H9 (cell line): ENCODE measurements around the gene TM9SF4. TPM values are rescaled to one million over a fixed set of nuclear protein-coding genes. Genes with fewer than 3 reads are reported as not detected.

Source experiments
- DNase-seq: peaks from one replicate; pipeline ENCODE4 v3.0.0-alpha.2; 2017
- H2AFZ ChIP-seq: one replicate; pipeline ENCODE4 v1.6.1; 2013; ENCODE audit warnings: mild to moderate bottlenecking, low read length, control low read depth, moderate library complexity
- H2AK5ac ChIP-seq: 2 replicates; pipeline ENCODE4 v1.6.1; 2013; ENCODE audit warnings: low read length, control low read depth, mixed read lengths; ENCODE audit not compliant: insufficient read length
- H2BK120ac ChIP-seq: one replicate; pipeline ENCODE4 v1.6.1; 2013; ENCODE audit warnings: low read depth, mild to moderate bottlenecking, low read length, control low read depth, inconsistent platforms; ENCODE audit not compliant: poor library complexity, severe bottlenecking
- H2BK12ac ChIP-seq: 2 replicates; pipeline ENCODE4 v1.6.1; 2013; ENCODE audit warnings: low read length, control low read depth, mixed read lengths, low read depth; ENCODE audit not compliant: insufficient read length
- H2BK15ac ChIP-seq: 2 replicates; pipeline ENCODE4 v1.6.1; 2013; ENCODE audit warnings: low read depth, low read length, control low read depth
- H2BK20ac ChIP-seq: one replicate; pipeline ENCODE4 v1.6.1; 2013; ENCODE audit warnings: low read depth, mild to moderate bottlenecking, low read length, control low read depth, inconsistent platforms; ENCODE audit not compliant: poor library complexity, severe bottlenecking
- H2BK5ac ChIP-seq: 2 replicates; pipeline ENCODE4 v1.6.1; 2013; ENCODE audit warnings: low read length, control low read depth, mixed read lengths; ENCODE audit not compliant: insufficient read length
- H3K14ac ChIP-seq: 2 replicates; pipeline ENCODE4 v1.6.1; 2013; ENCODE audit warnings: low read length, control low read depth; ENCODE audit not compliant: insufficient read depth
- H3K18ac ChIP-seq: 2 replicates; pipeline ENCODE4 v1.6.1; 2013; ENCODE audit warnings: low read depth, mild to moderate bottlenecking, mixed read lengths, low read length, control low read depth; ENCODE audit not compliant: insufficient read length
- H3K23ac ChIP-seq: 2 replicates; pipeline ENCODE4 v1.6.1; 2013; ENCODE audit warnings: low read length, control low read depth, mixed read lengths, low read depth; ENCODE audit not compliant: insufficient read length
- H3K23me2 ChIP-seq: 2 replicates; pipeline ENCODE4 v1.6.1; 2013; ENCODE audit warnings: low read depth, mild to moderate bottlenecking, mixed read lengths, low read length, control low read depth; ENCODE audit not compliant: insufficient read length, poor library complexity, severe bottlenecking
- H3K27ac ChIP-seq: 2 replicates; pipeline ENCODE4 v1.5.1; 2013; ENCODE audit warnings: low read length, control low read depth, mixed read lengths, low read depth; ENCODE audit not compliant: insufficient read length
- H3K27me3 ChIP-seq: 2 replicates; pipeline ENCODE4 v1.6.1; 2013; ENCODE audit warnings: low read length, control low read depth, inconsistent platforms; ENCODE audit not compliant: insufficient read depth
- H3K4ac ChIP-seq: 2 replicates; pipeline ENCODE4 v1.6.1; 2013; ENCODE audit warnings: low read depth, mild to moderate bottlenecking, control low read depth, inconsistent platforms, low read length, moderate library complexity
- H3K4me1 ChIP-seq: 2 replicates; pipeline ENCODE4 v1.6.1; 2013; ENCODE audit warnings: low read length, control low read depth, inconsistent platforms; ENCODE audit not compliant: insufficient read depth
- H3K4me2 ChIP-seq: 2 replicates; pipeline ENCODE4 v1.6.1; 2013; ENCODE audit warnings: low read length, control low read depth, mixed read lengths; ENCODE audit not compliant: insufficient read length, insufficient read depth
- H3K56ac ChIP-seq: 2 replicates; pipeline ENCODE4 v1.6.1; 2013; ENCODE audit warnings: low read depth, mild to moderate bottlenecking, mixed read lengths, low read length, control low read depth; ENCODE audit not compliant: insufficient read length
- H3K79me1 ChIP-seq: 2 replicates; pipeline ENCODE4 v1.6.1; 2013; ENCODE audit warnings: low read depth, mild to moderate bottlenecking, moderate library complexity, low read length, control low read depth, inconsistent platforms; ENCODE audit not compliant: insufficient read depth, poor library complexity, severe bottlenecking
- H3K79me2 ChIP-seq: 2 replicates; pipeline ENCODE4 v1.6.1; 2013; ENCODE audit warnings: low read length, control low read depth, inconsistent platforms; ENCODE audit not compliant: insufficient read depth
- H3K9ac ChIP-seq: 2 replicates; pipeline ENCODE4 v1.6.1; 2013; ENCODE audit warnings: low read length, control low read depth, mixed read lengths; ENCODE audit not compliant: insufficient read length; ENCODE audit errors: extremely low read depth
- H3K9me3 ChIP-seq: one replicate; pipeline ENCODE4 v1.6.1; 2013; ENCODE audit warnings: low read depth, low read length, inconsistent platforms; ENCODE audit not compliant: control insufficient read depth
- H3T11ph ChIP-seq: one replicate; pipeline ENCODE4 v1.6.1; 2013; ENCODE audit warnings: mild to moderate bottlenecking, low read length, control low read depth, inconsistent platforms
- H4K20me1 ChIP-seq: one replicate; pipeline ENCODE4 v1.6.1; 2013; ENCODE audit not compliant: control insufficient read depth, insufficient read length, insufficient read depth
- H4K5ac ChIP-seq: 2 replicates; pipeline ENCODE4 v1.6.1; 2013; ENCODE audit warnings: low read depth, mild to moderate bottlenecking, mixed read lengths, low read length, control low read depth; ENCODE audit not compliant: insufficient read length
- H4K8ac ChIP-seq: replicated peaks from 2 replicates; pipeline ENCODE4 v1.6.1; 2013; ENCODE audit warnings: low read length, control low read depth, mixed read lengths, low read depth; ENCODE audit not compliant: insufficient read length
- H4K91ac ChIP-seq: 2 replicates; pipeline ENCODE4 v1.6.1; 2013; ENCODE audit warnings: low read depth, mild to moderate bottlenecking, moderate library complexity, mixed read lengths, low read length, control low read depth; ENCODE audit not compliant: insufficient read length
- H3K27ac Mint-ChIP-seq, 3 experiments: 2 replicates in 2 of 3; 3 replicates in 1 of 3; pipeline ENCODE4 v1.8.0; 2020 to 2021; ENCODE audit warnings: mixed read lengths in 3 of 3, mild to moderate bottlenecking in 1 of 3, moderate library complexity in 1 of 3
- H3K27me3 Mint-ChIP-seq: 2 replicates; pipeline ENCODE4 v1.8.0; 2021; ENCODE audit warnings: low read depth, mild to moderate bottlenecking, moderate library complexity, mixed read lengths
- H3K36me3 Mint-ChIP-seq, 3 experiments: 2 replicates in 2 of 3; 3 replicates in 1 of 3; pipeline ENCODE4 v1.8.0; 2020 to 2021; ENCODE audit warnings: low read depth in 3 of 3, mixed read lengths in 3 of 3; ENCODE audit not compliant: insufficient read depth in 1 of 3
- H3K4me1 Mint-ChIP-seq, 2 experiments: 2 replicates each; pipeline ENCODE4 v1.8.0; 2020; ENCODE audit warnings: mixed read lengths in 2 of 2
- H3K4me3 Mint-ChIP-seq, 2 experiments: 2 replicates in 1 of 2; 3 replicates in 1 of 2; pipeline ENCODE4 v1.8.0; 2020 to 2021; ENCODE audit warnings: mild to moderate bottlenecking in 2 of 2, mixed read lengths in 2 of 2, moderate library complexity in 1 of 2
- H3K9me3 Mint-ChIP-seq, 2 experiments: 2 replicates in 1 of 2; 3 replicates in 1 of 2; pipeline ENCODE4 v1.8.0; 2020; ENCODE audit warnings: mild to moderate bottlenecking in 2 of 2, mixed read lengths in 2 of 2, moderate library complexity in 1 of 2
- WGBS: extraction: QIAGEN DNeasy Blood & Tissue Kit; methylation state at CpG from one replicate; pipeline ENCODE4 v1.1.7; 2013; ENCODE audit warnings: missing lambda C conversion rate, low lambda C conversion rate, mixed read lengths; ENCODE audit not compliant: insufficient read length; ENCODE audit errors: extremely low coverage; 5-methylcytosine and 5-hydroxymethylcytosine counted together
- total RNA-seq: library from RNA; stranded (reverse); gene quantifications from 2 replicates; pipeline ENCODE4 v1.2.1, GENCODE V29; 2021
- TF ChIP-seq, protein P1 (sequence below): fragments of 200-600 bp; sonication (generic); conservative IDR thresholded peaks from 3 replicates; pipeline ENCODE4 v1.8.0; 2021; ENCODE audit warnings: antibody characterized with exemption, mild to moderate bottlenecking

TM9SF4 gene
- total RNA-seq, 1 experiment from 2014 or later: 62.3 TPM

DNA sequence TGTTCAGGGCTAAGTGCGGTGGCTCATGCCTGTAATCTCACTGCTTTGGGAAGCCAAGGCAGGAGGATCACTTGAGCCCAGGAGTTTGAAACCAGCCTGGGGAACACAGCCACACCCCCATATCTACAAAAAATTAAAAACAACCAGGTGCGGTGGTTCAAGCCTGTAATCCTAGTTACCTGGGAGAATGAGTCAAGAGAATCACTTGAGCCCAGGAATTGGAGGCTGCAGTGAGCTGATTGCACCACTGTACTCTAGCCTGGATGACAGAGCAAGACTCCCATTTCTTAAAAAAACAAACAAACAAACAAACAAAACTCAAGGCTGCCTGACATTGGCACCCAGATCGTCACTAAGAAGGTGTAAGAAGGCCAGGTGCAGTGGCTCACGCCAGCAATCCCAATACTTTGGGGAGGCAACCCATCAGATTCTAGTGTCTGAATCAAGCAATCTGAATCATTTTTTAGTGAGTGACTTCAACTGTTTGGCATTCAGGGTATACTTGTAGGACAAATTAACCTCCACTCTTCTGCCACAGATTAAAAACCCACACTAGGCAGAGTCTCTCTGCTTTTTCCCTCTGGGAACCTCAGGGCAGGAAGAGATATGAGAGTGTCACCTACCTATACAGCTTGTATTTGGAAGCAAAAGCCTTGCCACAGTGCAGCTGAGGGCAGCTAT is 91.9 kb downstream of the TM9SF4 start:
- no peak overlapping the region for H3K4me2 ChIP-seq
- no peak overlapping the region for H3K23ac ChIP-seq
- H3K4me1 Mint-ChIP-seq: peaks cover 37 to 38% of the 10 kb centered on the region in 2 experiments
- H2BK15ac ChIP-seq: no peak overlapping the region
- no peaks in the 10 kb centered on the region for H3K9me3 ChIP-seq
- H3K14ac ChIP-seq: no peak overlapping the region
- H2BK5ac ChIP-seq: no peak overlapping the region
- no peak overlapping the region for H3K9ac ChIP-seq
- no peak for DNase-seq
- no peak overlapping the region for H3K56ac ChIP-seq
- H3K23me2 ChIP-seq: peaks cover 2% of the 10 kb centered on the region
- no peak overlapping the region for H2BK12ac ChIP-seq
- H2BK20ac ChIP-seq: no peak overlapping the region
- H4K91ac ChIP-seq: no peak overlapping the region
- TF ChIP-seq, protein P1, sequence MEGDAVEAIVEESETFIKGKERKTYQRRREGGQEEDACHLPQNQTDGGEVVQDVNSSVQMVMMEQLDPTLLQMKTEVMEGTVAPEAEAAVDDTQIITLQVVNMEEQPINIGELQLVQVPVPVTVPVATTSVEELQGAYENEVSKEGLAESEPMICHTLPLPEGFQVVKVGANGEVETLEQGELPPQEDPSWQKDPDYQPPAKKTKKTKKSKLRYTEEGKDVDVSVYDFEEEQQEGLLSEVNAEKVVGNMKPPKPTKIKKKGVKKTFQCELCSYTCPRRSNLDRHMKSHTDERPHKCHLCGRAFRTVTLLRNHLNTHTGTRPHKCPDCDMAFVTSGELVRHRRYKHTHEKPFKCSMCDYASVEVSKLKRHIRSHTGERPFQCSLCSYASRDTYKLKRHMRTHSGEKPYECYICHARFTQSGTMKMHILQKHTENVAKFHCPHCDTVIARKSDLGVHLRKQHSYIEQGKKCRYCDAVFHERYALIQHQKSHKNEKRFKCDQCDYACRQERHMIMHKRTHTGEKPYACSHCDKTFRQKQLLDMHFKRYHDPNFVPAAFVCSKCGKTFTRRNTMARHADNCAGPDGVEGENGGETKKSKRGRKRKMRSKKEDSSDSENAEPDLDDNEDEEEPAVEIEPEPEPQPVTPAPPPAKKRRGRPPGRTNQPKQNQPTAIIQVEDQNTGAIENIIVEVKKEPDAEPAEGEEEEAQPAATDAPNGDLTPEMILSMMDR: no peak
- H2AFZ ChIP-seq: no peak overlapping the region
- no peak overlapping the region for H3K4me3 Mint-ChIP-seq
- no peaks in the 10 kb centered on the region for H3K27me3 Mint-ChIP-seq
- no peak overlapping the region for H3K27ac ChIP-seq
- H3K27ac Mint-ChIP-seq: peak overlapping the region in 1 of 3 experiments; percentile 73; a peak in 1 of 7 replicates
- H3K18ac ChIP-seq: no peak overlapping the region
- no peak overlapping the region for H4K5ac ChIP-seq
- no peaks in the 10 kb centered on the region for H3K27me3 ChIP-seq
- H3K79me2 ChIP-seq: peaks cover 16% of the 10 kb centered on the region; the same call in 1 of the 2 replicates
- no peak overlapping the region for H4K8ac ChIP-seq
- peaks cover 25 to 68% (median 52%) of the 10 kb centered on the region in 3 experiments for H3K36me3 Mint-ChIP-seq
- H3K79me1 ChIP-seq: peaks cover 7% of the 10 kb centered on the region
- H4K20me1 ChIP-seq: no peaks in the 10 kb centered on the region
- H3K9me3 Mint-ChIP-seq: no peaks in the 10 kb centered on the region
- no peaks in the 10 kb centered on the region for H3K4me1 ChIP-seq
- no peak overlapping the region for H3K4ac ChIP-seq
- H2BK120ac ChIP-seq: no peak overlapping the region
- H3T11ph ChIP-seq: no peak overlapping the region
- H2AK5ac ChIP-seq: no peak overlapping the region
- WGBS: no CpG with 5 or more reads among the region's 4 CpGs
